ENCODE results near the gene PIP5K1B.

GRCh38 chr9:68763104-68763503, 58.1 kb downstream of the PIP5K1B start:
- TF ChIP-seq POLR2A (IDR thresholded peaks at IDR 0.05) (no peak), CTCF (IDR thresholded peaks at IDR 0.05) (no peak)
